Measurements from ENCODE around the gene SV2B.

SV2B gene

DNA sequence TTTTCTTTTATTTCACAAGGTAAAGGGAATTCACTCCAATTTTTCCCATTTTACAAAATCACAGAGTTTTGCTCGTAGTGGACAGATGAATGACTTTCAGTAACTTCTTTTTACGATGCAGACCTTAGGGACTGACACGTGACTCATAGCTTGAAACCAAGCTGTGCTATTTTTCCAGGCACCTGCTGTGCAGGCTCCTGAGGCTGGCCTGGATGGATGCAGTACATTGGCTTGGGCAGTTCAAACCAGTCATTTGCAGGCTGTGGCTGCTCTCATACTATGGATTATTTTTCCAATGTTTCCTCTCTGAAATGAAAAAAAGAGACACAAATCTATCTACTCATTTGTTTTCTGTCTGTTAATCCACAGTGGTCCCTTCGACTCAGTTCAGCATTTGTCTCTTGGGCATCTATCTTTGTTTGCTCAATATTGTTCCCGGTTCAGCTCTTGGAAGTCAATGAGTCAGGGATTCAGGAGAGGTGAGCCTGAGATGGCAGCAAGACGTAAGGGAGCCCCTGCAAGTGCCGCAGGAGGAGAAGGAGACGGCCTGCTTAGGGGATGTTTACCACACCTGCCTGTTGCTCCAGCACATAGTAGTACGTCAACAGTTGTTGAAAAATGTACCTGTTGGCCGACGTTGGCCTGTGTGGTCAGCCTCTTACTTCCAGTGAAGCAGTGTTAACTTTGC is 92.8 kb downstream of the SV2B start:
- no peak for DNase-seq

DNA sequence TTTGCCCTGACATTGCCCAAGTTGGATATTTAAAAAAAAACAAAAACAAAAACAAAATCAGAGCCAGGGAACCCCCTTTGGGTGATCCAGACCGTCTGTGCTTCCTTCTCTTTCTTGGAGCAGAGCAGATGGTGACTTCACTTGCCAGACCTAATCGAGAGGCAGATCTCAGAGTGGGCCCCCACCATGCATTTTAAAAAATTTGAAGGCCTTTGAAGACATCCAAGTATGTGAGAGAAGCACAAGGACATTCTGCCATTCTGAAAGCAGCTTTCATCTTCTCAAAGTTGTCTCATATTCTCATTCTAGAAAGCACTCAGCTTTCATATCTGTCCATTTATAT is 93.3 kb downstream of the SV2B start:
- no peak for DNase-seq

DNA sequence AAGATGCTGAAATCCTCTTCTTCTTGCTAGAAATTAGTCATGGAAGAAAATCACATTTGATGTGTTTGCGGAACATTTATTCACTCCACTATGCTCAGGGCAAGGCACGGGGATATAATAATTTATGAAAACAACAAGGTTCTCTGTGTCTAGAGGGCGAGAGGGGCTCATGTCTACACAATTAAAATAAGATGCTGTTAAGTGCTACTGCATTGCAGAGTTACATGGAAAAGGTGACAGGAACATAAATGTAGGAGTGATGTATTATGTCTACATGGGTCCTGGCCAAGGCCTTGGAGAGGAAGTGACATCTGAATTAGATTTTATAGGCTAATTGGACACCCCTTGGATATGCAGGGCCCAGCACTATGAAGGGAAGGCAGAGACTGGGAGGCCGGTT is 96.1 kb downstream of the SV2B start:
- DNase-seq: no peak

DNA sequence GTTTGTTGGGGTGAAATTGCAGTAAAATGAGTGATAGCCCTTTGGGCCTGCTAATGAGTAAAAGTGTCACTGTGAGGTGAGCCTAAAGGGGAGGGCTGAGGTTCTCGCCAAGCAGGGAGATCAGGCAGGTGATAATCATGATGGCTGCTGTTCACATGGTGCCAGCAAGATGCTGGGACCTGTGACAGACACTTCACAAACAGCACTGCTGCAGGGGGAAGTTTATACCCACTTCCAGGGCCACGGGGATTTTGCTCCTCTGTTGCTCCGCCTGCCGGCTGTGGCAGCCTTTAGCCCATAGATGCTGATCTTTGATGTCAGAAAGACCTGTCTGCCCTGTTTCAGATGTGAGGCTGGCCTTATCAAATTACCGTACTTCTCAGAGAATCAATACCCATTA is 96.7 kb downstream of the SV2B start:
- no peak for DNase-seq

DNA sequence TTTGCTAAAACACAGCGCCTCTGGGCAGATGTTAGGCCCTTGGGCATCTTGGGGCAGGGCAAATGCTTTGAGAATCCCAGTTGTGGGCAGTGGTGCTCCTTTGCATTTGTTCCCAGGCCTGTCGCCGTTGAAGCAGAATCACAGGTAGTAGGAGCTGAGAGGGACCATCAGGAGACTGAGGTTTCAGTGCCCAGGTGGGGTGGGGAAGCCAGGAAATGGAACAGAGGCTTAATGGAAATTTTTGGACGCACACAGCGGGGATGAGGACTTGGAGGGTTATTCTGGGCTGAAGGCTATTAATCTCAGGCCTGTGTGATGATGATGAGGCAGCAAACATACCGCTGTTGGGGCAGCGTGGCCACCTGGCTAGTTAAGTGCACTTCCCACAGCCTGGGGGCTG is 99.5 kb downstream of the SV2B start:
- DNase-seq: no peak

DNA sequence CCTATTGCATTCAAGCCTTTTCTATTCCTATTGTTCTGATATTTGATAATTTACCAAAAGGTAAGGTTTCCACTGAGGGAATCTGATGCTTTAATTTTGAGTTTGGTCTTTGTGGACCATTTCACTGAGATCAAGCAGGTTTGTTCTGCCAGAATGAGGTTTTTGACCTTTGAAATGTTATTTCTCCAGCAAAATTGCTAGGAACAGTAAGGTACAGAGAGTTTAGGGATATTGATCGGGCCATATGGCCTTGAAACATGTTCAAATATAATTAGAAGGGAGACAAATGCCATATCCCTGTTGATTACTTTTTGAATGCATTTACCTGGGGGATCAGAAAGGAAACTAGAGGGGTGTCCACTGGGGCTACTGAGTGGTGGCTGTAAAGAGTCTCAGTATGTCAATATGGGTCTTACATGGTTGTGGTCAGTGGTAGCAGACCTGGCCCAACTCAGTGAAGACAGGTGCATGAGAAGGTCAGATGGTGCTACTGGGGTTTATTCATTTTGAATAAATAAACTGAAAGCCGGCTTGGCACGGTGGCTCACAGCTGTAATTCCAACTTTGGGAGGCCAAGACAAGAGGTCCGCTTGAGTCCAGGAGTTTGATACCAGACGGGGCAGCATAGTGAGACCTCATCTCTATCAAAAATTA is 100.2 kb downstream of the SV2B start:
- DNase-seq: no peak

DNA sequence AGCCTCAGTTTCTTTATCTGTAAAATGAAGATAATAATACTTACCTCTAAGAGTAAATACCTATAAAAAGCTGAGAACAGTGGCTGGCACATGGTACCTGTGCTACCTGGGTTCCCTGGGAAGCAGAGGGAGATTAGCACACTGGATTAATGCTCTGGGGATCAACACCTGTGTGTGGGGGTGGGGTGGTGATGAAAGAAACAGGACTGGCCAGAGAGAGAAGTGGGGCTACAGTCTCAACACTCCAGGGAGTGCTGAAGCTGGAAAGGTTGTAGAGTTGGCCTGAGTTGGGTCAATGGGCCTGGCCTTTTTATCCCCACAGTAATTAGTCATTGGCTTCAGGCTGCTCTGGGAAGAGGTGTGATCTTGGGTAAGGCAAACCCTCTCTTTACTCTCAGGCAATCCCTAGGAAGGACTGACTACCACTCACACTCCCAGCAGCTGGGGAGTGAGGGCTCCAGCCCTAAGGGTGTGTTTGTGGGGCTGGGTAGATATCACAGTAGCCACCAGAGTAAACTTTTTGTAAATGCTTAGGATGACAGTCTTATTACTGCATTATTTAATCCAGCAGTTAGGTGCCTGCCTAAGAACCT is 102.5 kb downstream of the SV2B start:
- no peak for DNase-seq

DNA sequence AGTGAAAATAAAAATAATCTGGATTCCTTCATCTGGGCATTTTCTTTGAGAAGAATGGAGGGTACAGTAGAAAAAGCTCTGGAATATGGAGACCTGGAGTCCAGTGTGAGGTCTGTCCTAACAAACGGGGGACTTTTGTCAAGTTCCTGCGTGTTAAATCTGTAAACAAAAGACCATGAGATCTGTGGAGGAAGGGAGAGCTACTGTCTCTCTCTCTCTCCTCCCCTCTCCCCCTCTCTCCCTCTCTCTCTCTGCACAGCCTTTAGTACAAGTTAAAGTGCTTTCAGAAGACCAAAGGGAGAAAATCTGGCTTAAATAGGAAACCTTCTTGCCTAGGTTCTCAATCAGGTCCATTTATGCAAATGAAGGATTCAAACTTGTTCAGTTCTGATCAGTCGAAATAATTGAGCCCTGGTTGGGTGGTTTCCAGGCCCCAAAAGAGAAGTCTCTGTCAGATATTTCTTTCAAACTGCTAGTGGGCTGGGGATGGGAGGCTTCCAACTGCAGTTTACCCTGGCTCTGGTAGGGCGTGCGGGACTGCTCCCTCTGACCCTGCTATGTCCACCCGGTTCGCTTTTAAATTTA is 103.7 kb downstream of the SV2B start:
- DNase-seq: no peak

DNA sequence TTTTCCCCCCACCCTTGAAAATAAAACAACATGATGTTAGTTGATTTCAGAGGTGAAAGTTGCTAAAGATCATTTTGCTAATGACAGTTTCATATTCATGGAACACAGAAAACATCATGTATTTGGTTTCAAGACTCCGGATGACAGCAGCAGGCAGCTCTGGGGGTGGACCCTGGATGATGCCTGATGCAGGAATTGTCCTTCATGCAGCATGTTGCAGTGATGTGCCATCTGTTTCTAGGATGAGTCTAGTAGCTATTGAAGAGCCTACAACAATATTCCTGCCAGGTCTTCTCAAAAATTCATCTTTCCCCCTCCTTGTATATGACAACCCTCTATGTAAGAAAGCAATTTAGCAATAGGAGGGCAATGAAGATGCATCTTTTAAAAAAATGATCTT is 108.3 kb downstream of the SV2B start:
- no peak for DNase-seq

DNA sequence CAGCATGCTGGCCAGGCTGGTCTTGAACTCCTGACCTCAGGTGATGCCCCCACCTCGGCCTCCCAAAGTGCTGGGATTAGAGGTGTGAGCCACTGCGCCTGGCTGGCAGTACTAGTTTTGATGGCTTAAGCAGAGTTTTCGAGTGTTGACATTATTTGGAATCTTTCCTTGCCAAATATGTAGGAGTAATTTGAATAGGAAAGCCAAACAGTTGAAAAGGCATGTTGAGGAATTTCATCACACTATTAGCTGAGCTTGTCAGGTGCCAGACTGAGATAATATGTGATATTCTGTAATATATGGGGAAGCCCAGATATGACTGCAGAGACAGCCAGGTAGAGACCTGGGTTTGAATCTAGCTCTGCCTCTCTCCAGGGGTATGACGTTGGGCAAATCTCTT is 109.3 kb downstream of the SV2B start:
- no peak for DNase-seq

DNA sequence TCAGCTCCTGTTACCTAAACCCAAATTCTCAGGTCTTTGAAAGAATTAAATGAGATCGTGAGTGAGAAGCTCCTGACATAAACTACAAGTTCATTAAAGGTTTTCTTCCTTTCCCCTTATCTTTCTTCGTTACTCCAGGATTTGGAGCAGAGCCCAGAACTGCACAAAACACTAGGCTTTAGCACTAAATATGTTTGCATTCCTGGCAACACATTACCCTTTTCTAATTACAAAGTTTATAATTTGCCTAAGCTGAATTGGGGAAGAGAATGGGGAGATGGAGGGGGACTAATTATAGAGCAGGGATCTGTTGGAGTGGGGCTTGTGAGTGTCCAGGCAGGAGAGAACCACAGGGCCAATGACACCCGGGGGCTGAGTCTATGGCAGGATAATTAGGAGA is 109.7 kb downstream of the SV2B start:
- DNase-seq: no peak

DNA sequence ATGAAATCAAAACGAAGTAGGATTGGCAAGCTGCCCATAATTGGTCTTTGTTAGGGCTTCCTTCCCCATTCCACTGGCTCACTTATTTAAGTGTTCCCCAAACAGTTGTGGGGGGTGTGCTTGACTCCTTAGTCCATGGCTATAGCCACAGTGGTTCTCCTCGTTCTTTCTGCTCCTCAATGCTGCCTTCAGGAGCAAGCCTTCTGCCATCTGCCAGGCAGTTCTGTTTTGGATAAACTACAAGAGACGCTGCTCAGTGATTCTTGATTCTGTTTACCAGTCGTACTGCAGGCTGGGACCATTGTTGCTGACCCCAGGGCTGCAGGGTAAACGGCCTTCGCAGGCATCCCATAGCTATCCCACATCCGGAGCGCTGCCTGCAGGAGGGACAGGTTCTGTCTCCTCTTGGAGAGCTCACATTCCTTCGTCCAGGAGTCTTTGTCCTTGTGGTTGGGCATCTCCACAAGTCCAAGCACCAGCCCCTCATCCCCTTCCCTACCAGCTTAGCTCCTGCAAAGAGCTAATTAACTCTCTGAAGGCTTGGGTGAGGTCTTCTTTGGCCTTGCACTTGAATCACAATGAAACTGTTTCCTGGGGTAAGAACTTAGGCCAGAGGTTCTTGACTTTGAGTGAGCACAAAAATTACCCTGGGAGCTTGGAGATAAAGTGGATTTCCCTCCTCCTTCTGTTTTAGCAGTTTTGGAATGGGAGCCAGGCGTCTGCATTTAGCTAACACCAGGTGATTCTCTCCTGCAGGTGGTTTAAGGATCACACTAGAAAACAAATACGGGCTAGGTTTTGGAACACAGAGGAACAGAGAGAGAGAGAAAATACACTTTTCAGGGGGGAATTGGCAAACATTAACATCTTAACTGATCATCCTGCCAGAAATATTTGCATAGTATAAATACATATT is 114.9 kb downstream of the SV2B start:
- DNase-seq: no peak

DNA sequence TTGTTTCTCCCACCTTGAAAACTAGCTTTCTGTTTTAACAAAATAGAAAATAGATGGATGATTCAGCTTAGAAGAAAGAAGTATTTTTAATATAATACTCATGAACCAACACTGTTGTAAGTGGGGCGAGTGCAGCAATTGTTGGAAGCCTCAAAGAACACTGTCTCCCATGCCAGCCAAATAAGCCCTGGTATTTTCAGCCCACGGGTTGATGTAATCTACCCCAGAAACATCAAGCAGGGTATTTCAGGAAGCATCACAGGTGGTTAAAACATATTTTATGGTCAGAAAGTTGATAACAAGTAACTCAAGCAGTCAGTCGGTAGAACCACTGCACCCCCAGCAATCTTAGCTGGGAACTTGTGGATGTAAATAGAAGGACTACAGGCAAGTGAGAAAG is 115.9 kb downstream of the SV2B start:
- no peak for DNase-seq

DNA sequence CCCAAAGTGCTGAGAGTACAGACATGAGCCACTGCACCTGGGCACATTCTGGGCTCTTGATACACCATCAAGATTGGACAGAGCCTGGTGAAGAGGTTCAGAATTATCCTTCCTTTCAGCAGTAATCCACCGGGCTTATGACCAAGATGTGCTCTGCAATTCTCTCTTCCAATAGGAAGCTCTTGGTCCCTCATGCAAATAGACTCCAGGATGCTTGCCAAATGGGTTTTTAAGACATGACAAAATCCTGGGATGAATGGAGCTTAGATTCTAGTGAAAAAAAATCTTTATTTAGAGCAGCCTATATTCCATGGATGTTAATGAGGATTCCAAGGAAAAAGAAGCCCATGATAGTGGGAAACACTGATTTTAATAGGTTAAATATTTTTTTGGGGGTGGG is 119.1 kb downstream of the SV2B start:
- no peak for DNase-seq

DNA sequence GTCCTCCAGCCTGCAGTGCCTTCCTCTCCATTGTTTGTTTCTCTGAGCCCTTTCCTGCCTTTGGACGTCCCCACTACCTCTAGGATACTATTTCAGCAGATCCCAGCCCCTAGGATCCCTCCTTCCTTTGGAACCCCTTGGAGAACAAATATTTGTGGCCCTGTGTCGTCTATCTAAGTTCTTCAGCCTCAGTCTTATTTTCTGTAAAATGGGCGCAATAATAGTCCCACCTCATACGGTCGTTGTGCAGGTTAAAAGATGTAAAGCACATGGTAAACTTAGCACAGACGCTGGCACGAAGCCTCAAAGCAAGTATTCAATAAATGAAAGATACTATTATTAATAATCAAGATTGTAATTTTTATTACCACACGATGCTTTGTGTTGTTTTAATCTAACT is 122.0 kb downstream of the SV2B start:
- no peak for DNase-seq

DNA sequence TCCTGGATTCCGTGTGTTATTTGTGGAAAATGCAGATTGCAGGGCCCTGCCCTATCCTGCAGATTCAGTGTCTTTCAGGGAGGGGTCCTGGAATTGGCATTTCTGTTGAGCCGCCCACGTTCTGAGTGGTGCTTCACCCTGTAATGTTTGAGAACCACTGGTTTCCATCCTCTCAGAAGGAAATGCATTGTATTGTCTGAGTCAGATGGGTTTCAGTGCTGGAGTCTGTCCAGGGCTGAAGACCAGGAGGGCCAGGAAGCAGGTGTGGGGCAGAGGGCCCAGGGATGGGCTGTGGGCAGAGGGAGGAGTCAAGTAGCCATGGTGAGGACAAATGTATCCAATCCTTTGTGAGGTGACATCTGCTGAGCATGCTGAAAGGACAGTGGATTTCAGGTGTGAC is 123.8 kb downstream of the SV2B start:
- DNase-seq: no peak

DNA sequence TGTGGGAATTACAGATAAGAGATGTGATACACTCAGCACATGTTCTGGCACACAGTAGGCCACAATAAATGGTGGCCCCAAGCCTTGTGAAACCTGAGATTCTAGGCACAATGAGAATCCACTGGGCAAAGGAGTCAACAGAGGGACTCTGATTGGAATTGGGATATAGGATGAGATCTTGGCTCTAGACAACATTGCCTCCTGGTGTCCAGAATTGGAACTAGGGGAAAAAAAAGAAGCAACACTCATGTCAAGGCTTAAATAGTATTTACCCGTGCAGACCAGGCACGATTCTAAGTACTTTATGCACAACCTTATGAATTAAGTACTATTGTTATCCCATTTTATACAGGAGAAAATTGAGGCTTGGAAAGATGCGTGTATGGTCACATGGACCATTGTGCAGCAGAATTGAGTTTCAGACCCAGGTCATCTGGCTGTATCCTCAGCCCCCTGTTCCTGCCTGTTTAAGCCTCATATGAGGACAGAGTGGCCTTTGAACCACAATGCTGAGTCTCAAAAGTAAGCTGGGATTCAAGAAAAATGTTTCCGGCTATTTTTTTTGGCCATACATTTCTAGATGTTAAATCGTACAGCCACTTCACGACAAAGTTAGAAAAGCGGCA is 124.8 kb downstream of the SV2B start:
- DNase-seq: no peak

DNA sequence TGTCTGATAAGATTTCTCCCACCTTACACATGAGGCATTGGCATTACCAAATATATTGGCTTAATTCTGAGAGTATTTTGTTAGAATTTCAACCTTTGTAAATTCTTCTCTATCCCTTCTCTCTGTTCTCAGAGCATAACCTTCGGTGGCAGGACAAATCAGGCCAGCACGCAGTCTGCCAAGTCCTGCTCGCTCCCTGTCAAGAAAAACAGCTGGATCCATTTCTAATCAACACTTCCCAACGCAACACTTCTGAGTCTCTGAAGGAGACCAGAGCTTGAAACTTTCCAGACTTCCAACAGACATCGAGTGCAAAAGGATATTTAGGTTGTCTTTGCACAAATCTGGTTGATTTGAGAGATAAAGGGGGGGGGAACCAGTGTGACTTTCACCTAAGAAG is 125.7 kb downstream of the SV2B start:
- DNase-seq: no peak

DNA sequence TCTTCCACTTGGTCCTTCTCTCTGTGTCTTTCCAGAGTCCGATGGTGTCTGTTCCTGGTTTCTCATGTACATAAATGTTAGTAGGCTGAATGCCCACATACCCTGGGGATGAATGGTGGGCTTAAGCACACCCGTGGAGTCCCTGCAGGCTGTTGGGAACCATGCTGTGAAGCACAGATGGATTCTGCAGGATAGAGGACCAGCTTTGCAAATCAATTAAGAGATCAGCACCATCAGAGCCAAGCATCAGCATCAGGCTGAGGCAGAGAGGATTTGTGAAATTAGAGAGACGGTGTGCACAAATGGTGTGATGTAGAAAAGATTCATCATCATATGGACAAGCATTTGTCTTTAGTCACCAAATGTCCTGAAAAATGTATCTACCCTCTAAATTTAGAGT is 127.1 kb downstream of the SV2B start:
- DNase-seq: no peak

DNA sequence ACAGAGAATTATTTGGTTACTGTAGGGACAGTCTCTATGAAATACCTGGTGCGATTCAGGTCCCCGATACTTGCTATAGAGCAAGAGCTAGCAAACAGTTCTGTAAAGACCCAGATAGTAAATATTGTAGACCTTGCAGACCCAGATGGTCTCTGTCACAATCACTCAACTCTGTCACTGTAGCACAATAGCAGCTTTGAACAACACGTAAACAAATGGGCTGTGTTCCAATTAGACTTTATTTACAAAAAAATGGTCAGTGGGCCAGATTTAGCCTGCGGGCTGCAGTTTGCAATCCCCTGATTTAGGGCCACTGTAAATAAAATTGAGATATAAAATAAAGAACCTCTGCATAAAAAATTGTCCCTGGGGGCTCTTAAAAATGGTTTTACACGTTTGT is 127.7 kb downstream of the SV2B start:
- DNase-seq: no peak

DNA sequence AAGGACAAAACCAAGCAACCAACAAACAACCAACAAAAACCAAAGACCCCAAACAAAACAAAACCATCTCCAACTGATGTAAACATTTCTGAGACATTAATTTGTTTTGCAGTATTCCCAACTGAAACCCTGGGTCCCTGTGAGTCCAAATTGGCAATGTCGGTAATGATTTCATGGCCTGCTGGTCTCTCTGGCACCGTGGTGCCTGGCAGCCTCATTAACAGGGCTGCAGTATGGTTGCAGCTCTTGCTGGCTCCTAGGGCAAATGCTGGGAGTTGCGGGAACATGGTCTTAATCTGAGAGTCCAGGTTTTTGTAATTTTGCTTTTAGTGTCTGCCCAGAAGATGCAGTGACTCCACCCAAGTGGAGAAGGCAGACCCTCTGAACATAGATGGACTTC is 128.3 kb downstream of the SV2B start:
- no peak for DNase-seq

DNA sequence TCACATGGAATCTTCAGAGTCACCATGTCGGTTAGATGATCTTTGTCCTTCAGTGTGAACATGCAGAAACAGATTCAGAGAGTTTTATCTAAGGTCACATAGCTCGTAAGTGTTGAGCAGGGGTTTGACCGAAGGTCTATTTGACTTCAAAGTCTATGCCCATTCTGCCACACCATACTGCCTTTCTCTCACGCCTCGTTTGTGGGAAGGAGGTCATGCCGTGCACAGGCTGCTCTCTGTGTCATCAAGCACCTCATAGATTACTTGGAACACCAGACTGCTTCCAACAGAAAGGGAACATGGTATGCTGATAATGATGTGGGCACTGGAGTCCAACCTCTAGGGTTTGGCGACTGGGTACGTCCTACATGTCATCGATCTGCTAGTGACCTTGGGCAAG is 128.8 kb downstream of the SV2B start:
- DNase-seq: no peak

DNA sequence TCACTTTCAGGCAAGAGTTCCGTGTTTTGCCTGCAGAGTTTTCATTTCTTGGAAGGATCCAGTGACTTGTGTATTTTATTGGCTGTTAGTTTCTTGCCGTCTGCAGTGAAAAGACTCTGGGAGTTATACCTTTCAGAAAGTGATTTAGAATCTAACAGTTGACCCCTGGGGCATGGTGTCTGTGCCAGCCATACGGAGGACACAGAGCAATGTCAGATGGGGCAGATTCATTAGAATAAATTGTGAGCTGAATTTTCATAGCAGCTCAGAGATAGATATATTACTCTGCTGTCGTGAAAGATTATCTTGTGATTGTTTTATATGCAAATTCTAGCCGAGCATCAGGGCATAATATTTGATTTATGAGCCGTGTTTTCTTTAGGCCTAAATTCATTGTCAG is 131.6 kb downstream of the SV2B start:
- DNase-seq: no peak
